Neural cell (in vitro differentiated cells): ENCODE data around the gene TMED9.

Experiments
- CTCF ChIP-seq: fragments of 450-650 bp; IDR thresholded peaks from 2 replicates; pipeline ENCODE4 v1.5.1; 2014; ENCODE audit warnings: antibody characterized with exemption, mild to moderate bottlenecking, moderate library complexity; ENCODE audit not compliant: poor library complexity, severe bottlenecking
- EP300 ChIP-seq: fragments of 450-650 bp; conservative IDR thresholded peaks from 2 replicates; pipeline ENCODE4 v1.6.1; 2014; ENCODE audit warnings: antibody characterized with exemption, mild to moderate bottlenecking, moderate library complexity; ENCODE audit not compliant: poor library complexity, severe bottlenecking
- POLR2AphosphoS5 ChIP-seq: IDR thresholded peaks from 2 replicates; pipeline ENCODE4 v1.6.1; 2012
- REST ChIP-seq: IDR thresholded peaks from 2 replicates; pipeline ENCODE4 v1.6.1; 2012; ENCODE audit warnings: borderline replicate concordance
- SMC3 ChIP-seq: fragments of 450-650 bp; conservative IDR thresholded peaks from 2 replicates; pipeline ENCODE4 v1.6.1; 2014; ENCODE audit warnings: antibody characterized with exemption, mild to moderate bottlenecking, moderate library complexity; ENCODE audit not compliant: poor library complexity
- TAF1 ChIP-seq: IDR thresholded peaks from 2 replicates; pipeline ENCODE4 v1.6.1; 2012; ENCODE audit warnings: low read depth

- TF ChIP-seq CTCF (no peak), EP300 (no peak), POLR2AphosphoS5 (no peak), REST (no peak), TAF1 (no peak), SMC3 (no peak)
Measured at GRCh38 chr5:177603631-177604030, 11.6 kb downstream of the TMED9 start.
